Smooth muscle cell (in vitro differentiated cells): Measurements from ENCODE around the gene TRA2B. TPM values are rescaled to one million over a fixed set of nuclear protein-coding genes. Genes with fewer than 3 reads are reported as not detected.

Experiments used
- DNase-seq: peaks from one replicate; lab custom pipeline; 2025; ENCODE audit not compliant: unreplicated experiment; lab: John Stamatoyannopoulos, UW
- H2AFZ ChIP-seq: fragments of 200-600 bp; sonication (generic); 2 replicates; pipeline ENCODE4 v1.6.0; 2016; ENCODE audit warnings: antibody characterized with exemption, low read depth, mild to moderate bottlenecking
- H3F3A ChIP-seq: fragments of 200-600 bp; sonication (generic); 2 replicates; pipeline ENCODE4 v1.6.0; 2017; ENCODE audit warnings: antibody characterized with exemption, low read depth
- H3K27ac ChIP-seq: fragments of 200-600 bp; sonication (generic); 2 replicates; pipeline ENCODE4 v1.5.1; 2016; ENCODE audit warnings: low read depth, mild to moderate bottlenecking
- H3K27me3 ChIP-seq: fragments of 200-600 bp; sonication (generic); 2 replicates; pipeline ENCODE4 v1.6.1; 2016; ENCODE audit warnings: low read depth, mild to moderate bottlenecking
- H3K36me3 ChIP-seq: fragments of 200-600 bp; sonication (generic); 2 replicates; pipeline ENCODE4 v1.5.1; 2016; ENCODE audit warnings: low read depth
- H3K4me1 ChIP-seq: fragments of 200-600 bp; sonication (generic); 2 replicates; pipeline ENCODE4 v1.5.1; 2016; ENCODE audit warnings: low read depth
- H3K4me2 ChIP-seq: fragments of 200-600 bp; sonication (generic); 2 replicates; pipeline ENCODE4 v1.6.0; 2016; ENCODE audit warnings: mild to moderate bottlenecking
- H3K4me3 ChIP-seq: fragments of 200-600 bp; sonication (generic); 2 replicates; pipeline ENCODE4 v1.5.1; 2016; ENCODE audit warnings: mild to moderate bottlenecking
- H3K79me2 ChIP-seq: fragments of 200-600 bp; sonication (generic); 2 replicates; pipeline ENCODE4 v1.6.0; 2016; ENCODE audit warnings: low read depth, mild to moderate bottlenecking
- H3K9ac ChIP-seq: fragments of 200-600 bp; sonication (generic); 2 replicates; pipeline ENCODE4 v1.6.0; 2016; ENCODE audit warnings: low read depth
- H3K9me3 ChIP-seq: fragments of 200-600 bp; sonication (generic); replicated peaks from 2 replicates; pipeline ENCODE4 v1.5.1; 2016; ENCODE audit warnings: low read depth
- H4K20me1 ChIP-seq: fragments of 200-600 bp; sonication (generic); 2 replicates; pipeline ENCODE4 v1.6.0; 2016; ENCODE audit warnings: low read depth
- CTCF ChIP-seq: fragments of 200-600 bp; sonication (generic); IDR thresholded peaks from 2 replicates; pipeline ENCODE4 v1.5.1; 2017; ENCODE audit warnings: borderline replicate concordance, mild to moderate bottlenecking, antibody characterized with exemption; ENCODE audit not compliant: insufficient read depth, poor library complexity, severe bottlenecking
- WGBS: methylation state at CpG from one replicate; pipeline ENCODE4 v1.1.7; 2016; ENCODE audit warnings: low lambda C conversion rate; 5-methylcytosine and 5-hydroxymethylcytosine counted together
- polyA plus RNA-seq: library from polyadenylated mRNA; unstranded; fragments of >200 nt; fragmentation: Nextera tagmentation; extraction: Ambion mirVana; gene quantifications from 2 replicates; pipeline ENCODE4 v1.2.1, GENCODE V29; 2016
- total RNA-seq: library from RNA; depleted of rRNA; stranded (reverse); fragments of >200 nt; gene quantifications from 2 replicates; pipeline ENCODE4 v1.2.3, GENCODE V29; 2014

Gene TRA2B
- total and polyA plus RNA-seq, 2 experiments from 2014 or later, result 119 to 265 TPM

GRCh38 chr3:185958626-185959025 lies 20.8 kb upstream of the TRA2B start:
- Histone ChIP-seq H3K4me2 (no peak overlapping the region), H3K4me3 (no peak overlapping the region), H3K79me2 (no peaks in the 10 kb centered on the region), H3F3A (no peaks in the 10 kb centered on the region), H3K36me3 (no peaks in the 10 kb centered on the region), H3K9me3 (no peaks in the 10 kb centered on the region), H3K4me1 (peaks cover 10% of the 10 kb centered on the region), H3K27me3 (no peaks in the 10 kb centered on the region), H3K9ac (no peak overlapping the region), H2AFZ (no peak overlapping the region), H3K27ac (no peak overlapping the region), H4K20me1 (no peaks in the 10 kb centered on the region)
- DNase-seq, result no peak
- TF ChIP-seq CTCF, result no peak
- WGBS, result 83% methylated on average over 2 of the region's 2 CpGs

GRCh38 chr3:185956244-185956643 lies 18.4 kb upstream of the TRA2B start:
- Histone ChIP-seq H3K9me3 (no peaks in the 10 kb centered on the region), H3K79me2 (no peaks in the 10 kb centered on the region), H3K4me2 (no peak overlapping the region), H3K4me1 (peaks cover 10% of the 10 kb centered on the region), H3K27ac (no peak overlapping the region), H3K36me3 (no peaks in the 10 kb centered on the region), H2AFZ (no peak overlapping the region), H3K4me3 (no peak overlapping the region), H3K9ac (no peak overlapping the region), H3F3A (no peaks in the 10 kb centered on the region), H4K20me1 (no peaks in the 10 kb centered on the region), H3K27me3 (no peaks in the 10 kb centered on the region)
- WGBS, result 92% methylated on average over 3 of the region's 3 CpGs
- no peak for TF ChIP-seq CTCF
- DNase-seq, result no peak

- no peaks in the 10 kb centered on the region for H3F3A ChIP-seq
- no peak overlapping the region for H2AFZ ChIP-seq
- H3K79me2 ChIP-seq, result no peaks in the 10 kb centered on the region
- 63% methylated on average over 3 of the region's 3 CpGs for WGBS
- H3K27ac ChIP-seq, result no peak overlapping the region
- H3K4me3 ChIP-seq, result no peak overlapping the region
- H3K4me1 ChIP-seq, result no peaks in the 10 kb centered on the region
- H3K4me2 ChIP-seq, result no peak overlapping the region
- H3K36me3 ChIP-seq, result no peaks in the 10 kb centered on the region
- no peaks in the 10 kb centered on the region for H4K20me1 ChIP-seq
- TF ChIP-seq CTCF, result no peak
- H3K9me3 ChIP-seq, result no peaks in the 10 kb centered on the region
- DNase-seq, result no peak
- H3K9ac ChIP-seq, result no peak overlapping the region
- H3K27me3 ChIP-seq, result no peaks in the 10 kb centered on the region
These were observed 16.5 kb upstream of the TRA2B start for GRCh38 chr3:185954366-185954723.

- H3K4me2 ChIP-seq, result no peak overlapping the region
- H3K4me3 ChIP-seq, result no peak overlapping the region
- no peaks in the 10 kb centered on the region for H3K79me2 ChIP-seq
- H3K4me1 ChIP-seq, result no peaks in the 10 kb centered on the region
- H4K20me1 ChIP-seq, result no peaks in the 10 kb centered on the region
- no peak overlapping the region for H3K27ac ChIP-seq
- H3F3A ChIP-seq, result no peaks in the 10 kb centered on the region
- H2AFZ ChIP-seq, result no peak overlapping the region
- no peaks in the 10 kb centered on the region for H3K27me3 ChIP-seq
- no peaks in the 10 kb centered on the region for H3K9me3 ChIP-seq
- no peak overlapping the region for H3K9ac ChIP-seq
- no peaks in the 10 kb centered on the region for H3K36me3 ChIP-seq
- WGBS, result 75% methylated on average over 3 of the region's 3 CpGs
- no peak for TF ChIP-seq CTCF
- DNase-seq, result no peak
These were observed 12.9 kb upstream of the TRA2B start for GRCh38 chr3:185950728-185951127.
